Left colon (tissue), 2 donors: ENCODE measurements around the gene GPR26. TPM values are rescaled to one million over a fixed set of nuclear protein-coding genes. Genes with fewer than 3 reads are reported as not detected.
A peak's percentile ranks its signal among the peaks of the same experiment; 100 is the strongest.

Source experiments
- ATAC-seq: fragments of 200-7000 bp; cut with Tn5 transposase; one replicate; pipeline ENCODE4 v1.9.1; 2020; ENCODE audit warnings: mild to moderate bottlenecking, moderate library complexity
- DNase-seq, 2 donors: peaks; one replicate each; pipeline ENCODE4 v3.0.0-alpha.2; 2020
- intact Hi-C, 2 donors: fragments of 100-400 bp; cut with DNase I in 1 of 2; cut with micrococcal nuclease in 1 of 2; formaldehyde crosslinking; loops; one replicate each; pipeline versions ENCODE4 v1.11.2 to v1.14.0; 2022; cut with DNase I, micrococcal nuclease
- long read RNA-seq: library from polyadenylated mRNA; unstranded; transcript quantifications from one replicate; pipeline ENCODE4 v2.0.0, GENCODE V29; 2021
- total RNA-seq, 2 donors: library from RNA; stranded (reverse); fragmentation: NEBNext Ultra II Directional; extraction: Animal tissue kit (Norgen Biotek cat#: 25700); gene quantifications; one replicate each; pipeline ENCODE4 v1.2.1, GENCODE V29; 2021
- donor health status: DM: no; HTN: no; CAD: no.
- donor health status: DM: yes; HTN: yes; CAD: no.

GPR26 gene
- total RNA-seq, result not detected
- long read RNA-seq, result 0 reads

- DNase-seq, result no peak
- intact Hi-C loops, result no loop called here
- no peak for ATAC-seq
Observed at GRCh38 chr10:123666318-123667236, at the start of gene GPR26. TSS of gene GPR26 (plus strand) at chr10:123666355. CDS start at chr10:123666408, 53 bp downstream.

- intact Hi-C loops, result no loop called here
- ATAC-seq (no peak), DNase-seq (no peak)
Observed at GRCh38 chr10:123618224-123618623, 47.9 kb upstream of the GPR26 start.

GRCh38 chr10:123619067-123619855 is 46.9 kb upstream of the GPR26 start:
- intact Hi-C loops, result no loop called here
- DNase-seq, result no peak
- ATAC-seq, result no peak

GRCh38 chr10:123620621-123621020 is 45.5 kb upstream of the GPR26 start:
- no peak for ATAC-seq
- DNase-seq, result no peak
- intact Hi-C loops, result no loop called here

- no peak for ATAC-seq
- DNase-seq, result no peak
- intact Hi-C loops, result no loop called here
Observed at GRCh38 chr10:123621492-123621891, 44.7 kb upstream of the GPR26 start.

- DNase-seq, result no peak
- ATAC-seq, result no peak
- intact Hi-C loops, result no loop called here
Observed at GRCh38 chr10:123621916-123622315, 44.2 kb upstream of the GPR26 start.

- intact Hi-C loops, result no loop called here
- DNase-seq (no peak), ATAC-seq (no peak)
Observed at GRCh38 chr10:123622381-123622780, 43.8 kb upstream of the GPR26 start.

- no peak for ATAC-seq
- intact Hi-C loops, result no loop called here
- no peak for DNase-seq
Observed at GRCh38 chr10:123624086-123624485, 42.1 kb upstream of the GPR26 start.

GRCh38 chr10:123633106-123633505 is 33.0 kb upstream of the GPR26 start:
- no peak for DNase-seq
- intact Hi-C loops, result no loop called here
- ATAC-seq, result no peak

- ATAC-seq, result no peak
- intact Hi-C loops, result no loop called here
- DNase-seq, result no peak
Observed at GRCh38 chr10:123633636-123634035, 32.5 kb upstream of the GPR26 start.

- DNase-seq (no peak), ATAC-seq (no peak)
- intact Hi-C loops, result no loop called here
Observed at GRCh38 chr10:123634221-123634620, 31.9 kb upstream of the GPR26 start.

- DNase-seq, result no peak
- intact Hi-C loops, result no loop called here
- no peak for ATAC-seq
Observed at GRCh38 chr10:123635131-123635530, 31.0 kb upstream of the GPR26 start.

GRCh38 chr10:123635745-123636144 is 30.4 kb upstream of the GPR26 start:
- intact Hi-C loops, result no loop called here
- ATAC-seq (no peak), DNase-seq (no peak)

GRCh38 chr10:123636598-123637325 is 29.4 kb upstream of the GPR26 start:
- ATAC-seq, result no peak
- DNase-seq, result no peak
- intact Hi-C loops, result no loop called here

- intact Hi-C loops, result no loop called here
- DNase-seq (no peak), ATAC-seq (no peak)
Observed at GRCh38 chr10:123637326-123637880, 28.8 kb upstream of the GPR26 start.

- ATAC-seq (no peak), DNase-seq (no peak)
- intact Hi-C loops, result no loop called here
Observed at GRCh38 chr10:123639131-123639530, 27.0 kb upstream of the GPR26 start.

- no peak for ATAC-seq
- no peak for DNase-seq
- intact Hi-C loops, result no loop called here
Observed at GRCh38 chr10:123640016-123640535, 26.1 kb upstream of the GPR26 start.

GRCh38 chr10:123642293-123642692 is 23.9 kb upstream of the GPR26 start:
- ATAC-seq (no peak), DNase-seq (no peak)
- intact Hi-C loops, result no loop called here

- intact Hi-C loops, result no loop called here
- ATAC-seq (peak; percentile 95), DNase-seq (peak; percentile 21 to 27)
Observed at GRCh38 chr10:123642697-123643096, 23.5 kb upstream of the GPR26 start.
